GM18498 (cell line): ENCODE data around the gene GMPS.
"Not testable (repeated sequence)": the region's sequence is repeated elsewhere in the genome, so short reads cannot be mapped to it uniquely, and the experiment has no call there.

Source experiments
- ATAC-seq: cut with Tn5 transposase; IDR thresholded peaks from one replicate; pipeline ENCODE4 v1.9.1; 2021; ENCODE audit warnings: mild to moderate bottlenecking, moderate library complexity; ENCODE audit not compliant: unreplicated experiment

The GMPS gene

DNA sequence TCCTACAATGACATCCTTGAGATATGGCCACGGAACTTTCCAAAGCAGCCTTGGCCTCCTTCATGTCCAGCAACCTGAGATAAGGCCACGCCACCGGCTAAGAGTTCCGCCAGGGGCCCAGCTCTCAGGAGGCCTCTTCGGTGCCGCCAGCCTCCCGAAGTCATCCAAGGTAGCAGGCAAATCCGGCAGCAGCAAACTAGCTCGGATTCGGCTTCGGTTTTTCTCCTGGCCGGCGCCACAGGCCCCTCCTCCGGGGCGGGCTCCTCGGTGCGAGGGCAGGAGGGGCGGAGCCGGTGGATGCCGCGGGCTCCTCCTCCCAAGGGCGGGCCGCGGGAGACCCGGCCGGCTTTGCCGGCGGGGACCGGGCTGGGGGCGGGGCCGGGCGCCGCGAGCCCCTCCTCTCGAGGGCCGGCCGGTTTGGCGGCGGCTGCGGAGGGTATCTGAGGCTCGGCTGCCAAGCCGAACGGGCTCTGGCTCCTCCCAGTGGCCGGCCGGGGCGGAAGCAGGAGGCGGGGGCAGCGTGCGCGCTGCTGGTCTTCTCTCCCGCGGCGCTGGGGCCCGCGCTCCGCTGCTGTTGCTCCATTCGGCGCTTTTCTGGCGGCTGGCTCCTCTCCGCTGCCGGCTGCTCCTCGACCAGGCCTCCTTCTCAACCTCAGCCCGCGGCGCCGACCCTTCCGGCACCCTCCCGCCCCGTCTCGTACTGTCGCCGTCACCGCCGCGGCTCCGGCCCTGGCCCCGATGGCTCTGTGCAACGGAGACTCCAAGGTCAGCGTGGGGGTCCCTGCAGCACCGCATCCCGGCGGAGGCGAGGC is at the start of gene GMPS:
GMPS (plus strand) TSS at position 518 of the 812 bp plus-strand sequence; CDS start at position 739, 221 bp downstream.
- peak; percentile 90 for ATAC-seq

DNA sequence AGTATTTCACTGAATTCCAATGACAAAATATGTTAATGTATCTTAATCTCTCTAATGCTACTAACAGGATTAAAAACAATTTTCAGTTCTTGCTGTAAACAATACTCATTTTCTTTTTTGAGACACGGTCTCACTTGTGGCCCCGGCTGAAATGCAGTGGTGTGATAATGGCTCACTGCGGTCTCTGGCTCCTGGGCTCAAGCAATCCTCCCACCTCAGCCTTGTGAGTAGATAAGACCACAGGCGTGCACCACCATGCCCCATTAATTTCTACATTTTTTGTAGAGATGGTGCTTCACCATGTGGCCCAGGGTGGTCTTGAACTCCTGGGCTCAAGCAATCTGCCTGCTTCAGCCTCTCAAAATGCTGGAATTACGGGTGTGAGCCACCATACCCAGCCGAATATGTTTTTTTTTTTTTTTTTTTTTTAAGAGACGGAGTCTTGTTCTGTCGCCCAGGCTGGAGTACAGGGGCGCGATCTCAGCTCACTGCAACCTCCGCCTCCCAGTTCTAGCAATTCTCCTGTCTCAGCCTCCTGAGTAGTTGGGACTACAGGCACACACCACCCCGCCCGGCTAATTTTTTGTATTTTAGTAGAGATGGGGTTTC is 41.9 kb upstream of the GMPS start:
- ATAC-seq = not testable (repeated sequence)

DNA sequence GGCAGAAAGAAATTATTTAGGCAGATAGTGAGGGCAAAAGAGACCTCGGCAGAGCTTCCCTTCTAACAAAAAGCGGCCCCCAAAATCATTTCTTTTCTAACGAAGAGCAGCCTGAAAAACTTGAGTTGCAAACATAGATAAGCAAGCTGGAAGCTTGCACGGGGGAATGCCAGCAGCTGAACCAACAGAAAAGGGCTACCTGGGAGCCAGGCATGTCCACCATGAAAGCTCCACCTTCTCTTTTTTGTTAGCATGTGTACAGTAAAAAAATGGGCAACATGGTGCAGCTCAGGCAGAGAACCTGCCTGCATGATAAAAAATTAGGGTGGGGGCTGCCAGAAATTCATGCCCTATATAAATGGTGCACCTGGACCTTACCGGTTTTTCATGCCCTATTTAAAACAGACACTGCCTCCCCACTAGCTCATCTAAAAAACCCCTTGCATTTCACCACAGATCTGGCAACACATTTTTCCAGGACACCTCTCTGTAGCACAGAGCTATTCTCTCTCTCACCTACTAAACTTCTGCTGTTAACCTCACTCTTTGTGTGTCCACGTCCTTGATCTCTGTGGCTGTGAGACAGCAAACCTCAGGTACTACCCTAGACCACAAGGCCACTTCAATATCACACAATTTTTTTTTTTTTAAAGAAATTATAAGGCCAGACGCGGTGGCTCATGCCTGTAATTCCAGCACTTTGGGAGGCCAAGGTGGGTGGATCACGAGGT is 34.9 kb upstream of the GMPS start:
- no peak for ATAC-seq

DNA sequence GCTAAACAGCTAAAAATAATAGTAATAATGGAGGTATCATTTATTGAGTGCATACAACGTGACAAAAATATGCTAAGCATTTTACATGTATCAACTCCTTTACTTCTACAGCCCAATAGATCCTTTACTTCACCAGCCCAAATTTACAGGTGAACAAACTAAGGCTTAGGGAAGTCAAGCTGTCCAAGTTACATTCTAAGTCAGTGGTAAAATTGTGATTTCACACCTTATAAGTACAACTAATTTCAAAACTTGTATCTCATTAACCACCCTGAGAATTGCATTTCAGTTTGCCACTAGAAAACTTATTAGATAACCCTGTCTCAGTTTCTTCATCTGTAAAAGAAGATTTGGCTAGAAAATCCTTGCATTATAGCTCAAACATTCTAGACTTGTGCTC is 26.9 kb upstream of the GMPS start:
- ATAC-seq = no peak

DNA sequence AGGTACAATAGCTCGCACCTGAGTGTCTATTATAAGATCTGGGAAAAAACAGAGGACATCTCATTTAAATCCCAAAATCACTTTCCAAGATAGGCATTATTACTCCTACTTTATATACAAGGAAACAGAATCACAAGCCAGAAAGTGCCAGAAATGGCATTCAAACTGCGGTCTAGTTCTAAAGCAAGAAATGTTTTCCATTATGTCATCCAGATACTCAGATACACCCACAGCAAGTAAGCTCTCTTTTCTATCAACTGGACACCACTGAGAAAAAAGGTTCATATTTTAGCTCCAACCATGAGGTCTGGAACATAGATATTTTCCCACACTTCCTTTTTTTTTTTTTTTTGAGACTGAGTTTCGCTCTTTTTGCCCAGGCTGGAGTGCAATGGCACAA is 24.3 kb upstream of the GMPS start:
- peak; percentile 44 for ATAC-seq

DNA sequence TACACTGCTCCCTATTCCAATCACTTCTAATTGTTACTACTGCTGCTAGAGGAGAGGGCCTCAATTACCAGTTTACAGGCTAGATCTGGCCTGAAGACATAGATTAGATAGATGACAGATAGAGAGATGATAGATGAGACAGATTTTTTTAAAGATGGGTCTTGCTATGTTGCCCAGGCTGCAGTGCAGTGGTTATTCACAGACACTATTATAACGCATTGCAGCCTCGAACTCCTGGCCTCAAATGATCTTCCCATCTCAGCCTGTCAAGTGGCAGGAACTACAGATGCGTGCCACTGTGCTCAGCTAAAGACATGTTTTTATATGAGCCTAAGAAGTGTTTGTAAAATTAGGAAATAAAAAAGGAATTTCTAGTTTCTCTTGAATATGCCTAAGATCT is 22.5 kb upstream of the GMPS start:
- no peak for ATAC-seq

DNA sequence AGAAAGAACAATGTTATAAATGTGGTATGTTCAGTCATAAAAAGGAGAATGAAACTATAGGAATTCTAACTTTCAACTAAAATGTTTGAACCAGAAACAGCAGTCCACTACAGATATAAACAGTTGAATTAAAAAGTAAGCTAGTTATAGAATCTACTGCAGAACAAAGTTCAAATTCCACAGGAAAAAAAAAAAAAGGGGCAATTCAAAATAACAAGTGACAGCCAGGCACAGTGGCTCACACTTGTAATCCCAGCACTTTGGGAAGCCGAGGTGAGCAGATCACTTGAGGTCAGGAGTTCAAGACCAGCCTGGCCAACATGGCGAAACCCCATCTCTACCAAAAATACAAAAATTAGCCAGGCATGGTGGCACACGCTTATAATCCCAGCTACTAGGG is 21.0 kb upstream of the GMPS start:
- ATAC-seq = not testable (repeated sequence)

DNA sequence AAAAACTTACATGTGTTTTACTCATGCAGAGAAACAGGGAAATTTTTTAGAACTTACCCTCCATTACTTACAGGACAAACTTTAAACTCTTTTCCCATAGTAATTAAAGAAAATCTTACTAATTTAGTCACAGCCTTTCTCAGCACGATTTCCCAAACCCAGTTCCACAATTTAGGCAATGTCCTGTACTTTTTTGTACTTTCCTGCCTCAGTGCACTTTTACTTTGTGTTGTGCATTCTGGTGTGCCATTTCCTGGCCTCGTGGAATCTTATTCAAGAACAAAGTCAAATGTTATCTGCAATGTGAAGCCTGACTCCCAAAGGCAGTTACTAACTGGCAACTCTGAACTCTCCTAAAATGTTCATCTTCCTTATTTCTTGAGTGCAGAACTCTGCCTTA is 18.1 kb upstream of the GMPS start:
- ATAC-seq = no peak

DNA sequence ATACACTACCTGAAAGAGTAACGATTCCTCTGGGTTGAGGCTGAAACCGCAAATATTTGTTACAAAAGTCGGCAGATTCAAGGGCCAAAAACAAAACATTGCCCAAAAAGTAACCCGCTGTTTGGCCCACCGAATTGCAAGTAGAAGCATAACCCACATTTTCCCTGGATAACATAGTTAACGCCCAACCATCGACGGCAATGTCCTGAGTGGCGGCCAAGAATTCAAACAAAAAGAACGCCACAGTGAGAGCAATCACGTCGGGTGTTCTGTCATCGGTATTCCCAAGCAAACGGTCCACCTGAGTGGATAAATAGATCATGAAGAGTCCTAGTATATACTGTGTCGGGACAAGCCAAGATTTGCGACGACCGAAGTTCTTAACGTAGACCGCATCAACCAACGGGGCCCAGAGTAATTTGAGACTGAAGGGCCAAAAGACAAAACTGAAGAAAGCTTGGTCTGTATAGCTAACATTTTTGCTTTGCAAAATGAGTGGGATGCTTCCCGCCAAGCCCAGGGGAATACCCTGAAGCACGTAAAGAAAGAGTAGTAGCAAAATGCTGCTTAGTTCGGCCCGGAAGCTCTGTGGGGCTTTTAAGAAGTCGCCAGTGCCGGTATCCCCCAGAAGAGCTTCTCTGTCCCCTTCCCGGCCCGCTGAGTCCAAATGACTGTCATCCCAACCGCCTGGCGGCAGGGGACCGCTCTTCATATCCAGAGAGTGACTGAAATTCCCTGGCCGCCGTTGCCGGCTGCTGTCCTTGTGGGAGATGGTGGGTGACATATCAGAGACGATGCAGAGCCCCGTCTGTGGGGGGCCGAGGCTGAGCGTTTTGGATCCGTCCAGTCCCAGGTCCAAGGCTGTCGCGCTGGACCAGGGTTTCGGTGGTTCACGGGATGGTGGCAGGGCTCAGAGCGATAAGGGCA is 17.0 kb upstream of the GMPS start:
- peak; percentile 7 for ATAC-seq

DNA sequence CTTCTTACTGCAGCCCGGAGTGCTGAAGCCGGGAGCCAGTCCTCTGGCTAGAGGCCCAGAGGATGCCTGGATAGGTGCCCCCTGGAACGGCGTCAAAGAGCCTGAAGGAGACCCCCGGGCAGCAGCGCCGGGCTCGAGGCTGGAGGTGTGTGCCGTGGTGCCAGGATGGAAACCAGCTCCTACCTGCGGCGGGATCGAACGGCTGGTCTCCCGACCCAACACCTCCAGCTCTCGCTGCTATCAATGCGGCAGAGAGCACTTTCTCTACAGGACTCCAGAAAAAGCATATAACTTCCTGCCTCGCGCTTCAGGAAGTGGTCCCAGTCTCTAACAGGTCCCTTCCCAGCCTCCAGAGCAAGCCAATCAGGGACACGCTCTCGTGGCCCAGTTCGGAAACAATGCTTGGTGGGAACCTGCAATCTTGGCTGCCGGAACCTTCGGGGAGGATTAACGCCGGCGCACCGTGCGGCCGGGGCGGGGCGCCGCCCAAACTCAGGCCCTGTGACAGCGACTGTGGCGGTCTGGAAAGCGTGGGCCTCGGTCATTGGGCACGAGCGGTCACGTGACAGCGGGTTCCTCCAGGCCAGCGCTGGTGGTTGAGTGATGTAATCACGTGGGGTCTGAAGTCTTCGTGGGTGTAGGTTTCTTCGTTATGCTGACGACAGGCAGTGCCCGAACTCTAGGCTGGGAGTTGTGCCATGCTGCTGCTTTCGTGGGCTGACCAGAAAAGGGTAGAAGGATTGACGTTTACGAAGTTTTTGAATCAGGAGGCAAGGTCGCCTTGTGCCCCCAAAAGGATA is 16.1 kb upstream of the GMPS start, which contains the start of gene SLC33A1:
SLC33A1 (minus strand) TSS at position 287 of the 800 bp plus-strand sequence. CDS start 430 bp downstream, outside the sequence.
- ATAC-seq = peak; percentile 94

DNA sequence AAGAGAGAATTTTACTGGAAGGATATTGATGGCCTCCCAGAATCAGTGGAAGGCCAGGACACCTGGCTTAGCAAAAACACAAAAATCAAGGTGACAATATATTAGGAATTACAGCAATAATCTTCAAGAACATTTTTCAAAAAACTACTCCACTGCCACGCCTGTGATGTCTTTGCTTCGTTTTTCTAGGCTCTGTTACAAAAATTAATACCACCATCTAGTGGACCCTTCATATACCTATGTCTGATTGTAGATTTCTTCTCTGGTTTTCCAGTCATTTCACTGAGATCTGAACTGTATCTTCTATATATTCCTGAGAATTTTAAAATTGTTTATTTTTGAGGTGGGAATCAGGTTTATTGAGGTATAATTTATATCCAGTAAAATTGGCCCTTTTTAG is 10.6 kb upstream of the GMPS start:
- peak; percentile 48 for ATAC-seq

DNA sequence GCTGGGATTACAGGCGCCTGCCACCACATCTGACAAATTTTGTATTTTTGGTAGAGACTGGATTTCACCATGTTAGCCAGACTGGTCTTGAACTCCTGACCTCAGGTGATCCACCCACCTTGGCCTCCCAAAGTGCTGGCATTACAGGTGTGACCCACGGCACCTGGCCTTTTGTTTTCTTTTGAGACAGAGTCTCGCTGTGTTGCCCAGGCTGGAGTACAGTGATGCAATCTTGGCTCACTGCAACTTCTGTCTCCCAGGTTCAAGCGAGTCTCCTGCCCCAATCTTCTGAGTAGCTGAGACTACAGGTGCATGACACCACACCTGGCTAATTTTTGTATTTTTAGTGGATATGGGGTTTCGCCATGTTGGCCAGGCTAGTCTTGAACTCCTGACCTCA is 10.0 kb upstream of the GMPS start:
- not testable (repeated sequence) for ATAC-seq

DNA sequence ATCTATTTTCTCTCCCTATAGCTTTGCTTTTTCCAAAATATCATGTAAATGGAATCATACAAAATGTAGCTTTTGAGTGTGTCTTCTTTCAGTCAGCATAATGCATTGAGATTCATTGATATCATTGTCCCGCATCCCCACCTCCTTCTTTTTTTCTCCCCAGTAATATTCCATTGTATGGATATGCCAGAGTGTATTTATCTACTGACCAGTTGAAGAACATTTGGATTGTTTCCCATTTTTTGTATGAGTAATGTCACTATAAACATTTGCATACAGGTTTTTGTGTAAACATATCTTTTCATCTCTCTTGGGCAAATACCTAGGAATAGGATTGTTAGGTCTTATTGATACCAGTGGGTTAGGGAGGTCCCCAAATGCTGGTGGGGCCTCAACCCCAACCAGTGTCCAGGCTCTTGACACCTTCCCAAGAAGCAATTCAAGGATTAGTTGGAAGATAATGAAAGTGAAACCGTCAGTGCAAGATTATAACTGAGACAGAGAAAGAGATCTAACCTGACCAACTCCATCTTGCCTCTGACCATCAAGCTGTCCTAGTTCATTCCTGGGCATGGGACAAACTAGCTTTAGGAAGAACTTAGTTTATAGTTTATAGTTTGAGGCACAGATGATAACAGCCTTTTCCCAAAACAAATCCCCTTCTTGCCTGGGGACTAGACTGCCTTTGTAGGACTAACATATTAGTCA is 8.8 kb upstream of the GMPS start:
- ATAC-seq = no peak

DNA sequence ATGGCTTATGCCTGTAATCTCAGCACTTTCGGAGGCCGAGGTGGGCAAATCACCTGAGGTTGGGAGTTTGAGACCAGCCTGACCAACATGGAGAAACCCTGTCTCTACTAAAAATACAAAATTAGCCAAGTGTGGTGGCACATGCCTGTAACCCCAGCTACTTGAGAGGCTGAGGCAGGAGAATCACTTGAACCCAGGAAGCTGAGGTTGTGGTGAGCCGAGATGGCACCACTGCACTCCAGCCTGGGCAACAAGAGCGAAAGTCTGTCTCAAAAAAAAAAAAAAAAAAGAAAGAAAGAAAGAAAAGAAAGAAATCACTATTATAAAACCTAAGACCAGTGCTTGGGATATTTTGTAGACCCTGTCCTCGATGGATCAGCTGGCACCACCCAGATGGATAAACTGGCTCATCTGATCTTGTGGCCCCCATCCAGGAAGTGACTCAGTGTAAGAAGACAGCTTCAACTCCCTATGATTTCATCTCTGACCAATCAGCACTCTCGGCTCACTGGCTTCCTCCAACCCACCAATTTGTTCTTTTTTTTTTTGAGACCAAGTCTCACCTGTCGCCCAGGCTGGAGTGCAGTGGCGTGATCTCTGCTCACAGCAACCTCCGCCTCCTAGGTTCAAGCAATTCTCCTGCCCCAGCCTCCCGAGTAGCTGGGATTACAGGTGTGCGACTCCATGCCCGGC is 8.0 kb upstream of the GMPS start:
- ATAC-seq = not testable (repeated sequence)

DNA sequence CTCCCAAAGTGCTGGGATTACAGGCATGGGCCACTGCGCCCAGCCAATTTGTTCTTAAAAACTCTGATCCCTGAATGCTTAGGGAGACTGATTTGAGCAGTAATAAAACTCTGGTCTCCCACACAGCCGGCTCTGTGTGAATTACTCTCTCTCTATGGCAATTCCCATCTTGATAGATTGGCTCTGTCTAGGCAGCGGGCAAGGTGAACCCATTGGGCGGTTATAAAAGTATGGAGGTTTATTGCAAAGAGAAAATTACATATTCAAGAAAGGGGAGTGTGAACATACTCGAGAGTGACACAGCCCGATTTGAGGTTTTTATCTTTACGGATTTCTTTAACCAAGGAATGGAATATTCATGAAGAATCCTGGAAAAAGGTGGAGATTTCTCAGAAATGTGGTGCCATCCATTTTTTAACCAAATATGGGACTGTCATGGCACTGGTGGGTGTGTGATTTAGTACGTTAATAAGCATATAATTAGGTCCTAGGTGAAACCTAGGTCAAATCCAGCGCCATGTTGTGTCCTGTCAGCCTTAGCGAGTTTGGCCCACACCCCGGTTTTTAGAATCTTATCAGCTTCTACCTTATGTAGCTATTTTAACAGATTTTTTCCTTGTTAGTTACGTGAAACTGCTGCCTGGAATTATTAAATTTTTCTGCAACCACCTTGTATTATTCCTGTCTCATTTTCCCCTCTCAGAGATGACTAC is 7.2 kb upstream of the GMPS start:
- no peak for ATAC-seq

DNA sequence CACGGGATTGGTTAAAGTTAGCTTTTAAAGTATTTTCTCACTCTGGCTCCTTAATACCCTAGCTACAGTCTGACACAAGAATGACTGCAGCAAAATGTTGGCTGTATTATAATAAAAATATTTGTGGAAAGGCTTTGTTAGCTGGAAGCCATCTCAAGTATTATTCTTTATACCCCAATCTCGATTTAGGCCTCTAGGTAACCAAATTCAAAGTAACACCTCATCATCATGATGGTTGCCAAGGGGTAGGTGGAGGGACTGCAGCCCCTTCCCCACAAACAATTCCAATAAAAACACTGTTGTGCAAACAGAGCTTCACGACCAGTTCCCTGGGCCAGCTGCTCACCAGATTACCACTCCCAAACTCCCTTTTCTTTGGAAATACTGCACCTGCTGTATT is 759 bp upstream of the GMPS start:
- no peak for ATAC-seq

DNA sequence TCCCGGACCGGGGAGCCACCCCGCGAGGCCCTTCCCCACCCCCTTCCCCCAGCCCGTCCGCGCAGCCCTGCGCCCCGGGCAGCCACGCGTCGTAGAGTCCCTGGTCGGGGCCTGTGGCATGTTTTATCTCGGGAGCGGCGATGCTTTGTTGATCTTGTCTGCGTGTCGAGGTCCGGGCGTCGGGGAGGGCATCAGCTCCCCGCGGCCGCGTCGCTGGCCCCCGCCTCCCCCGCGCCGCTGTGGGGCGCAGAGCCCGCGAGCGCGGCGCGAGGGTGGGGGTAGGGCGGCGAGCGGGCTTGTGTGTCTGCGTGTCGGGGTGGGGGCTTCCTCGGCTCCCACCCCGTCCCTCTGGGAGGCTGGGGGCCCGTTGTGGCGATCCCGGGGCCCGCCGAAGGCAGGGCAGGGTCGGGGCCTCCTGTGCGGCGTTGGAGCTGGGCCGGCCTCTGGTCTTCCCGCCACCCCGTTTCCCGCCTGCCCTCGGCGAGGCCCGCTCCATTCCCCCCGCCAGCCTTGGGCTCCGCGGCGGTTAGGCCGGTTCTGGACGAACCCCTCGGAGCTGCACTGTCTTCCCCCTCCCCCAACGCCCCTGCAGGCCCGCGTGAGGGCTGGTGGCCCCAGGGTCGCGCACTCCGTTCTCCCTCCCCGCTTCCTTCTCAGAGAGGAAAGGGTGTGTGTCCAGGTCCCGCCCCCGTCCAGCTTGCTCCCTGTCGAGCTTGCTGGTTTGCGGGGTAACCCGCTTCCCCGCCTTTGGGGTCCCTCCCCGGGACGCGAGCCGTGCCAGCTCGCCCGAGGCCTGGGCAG is 695 bp downstream of the GMPS start:
- ATAC-seq = peak; percentile 33
